Measurements from ENCODE around the gene SLC26A5. TPM values are rescaled to one million over a fixed set of nuclear protein-coding genes. Genes with fewer than 3 reads are reported as not detected.

Gene SLC26A5
- total and polyA plus RNA-seq, 2 experiments from 2014 or later = 0.12 to 0.15 TPM

DNA sequence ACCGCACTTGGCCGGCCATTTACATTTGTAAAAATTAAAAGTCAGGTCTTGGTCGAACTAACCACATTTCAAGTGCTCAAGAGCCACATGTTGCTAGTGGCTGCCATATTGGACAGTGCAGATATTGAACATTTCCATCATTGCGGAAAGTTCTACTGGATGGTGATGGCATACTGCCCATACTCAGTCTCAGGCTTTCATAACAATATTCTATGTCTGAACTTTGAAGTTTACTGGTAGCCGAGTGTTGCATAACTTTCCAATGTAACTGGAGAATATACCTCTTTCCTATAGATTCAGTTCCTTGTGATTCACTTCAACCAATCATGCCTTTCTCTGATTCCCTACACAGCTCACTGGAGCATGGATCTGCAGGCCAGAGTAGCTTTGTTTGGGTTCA, 54.9 kb downstream of the SLC26A5 start:
- TF ChIP-seq, protein P1, sequence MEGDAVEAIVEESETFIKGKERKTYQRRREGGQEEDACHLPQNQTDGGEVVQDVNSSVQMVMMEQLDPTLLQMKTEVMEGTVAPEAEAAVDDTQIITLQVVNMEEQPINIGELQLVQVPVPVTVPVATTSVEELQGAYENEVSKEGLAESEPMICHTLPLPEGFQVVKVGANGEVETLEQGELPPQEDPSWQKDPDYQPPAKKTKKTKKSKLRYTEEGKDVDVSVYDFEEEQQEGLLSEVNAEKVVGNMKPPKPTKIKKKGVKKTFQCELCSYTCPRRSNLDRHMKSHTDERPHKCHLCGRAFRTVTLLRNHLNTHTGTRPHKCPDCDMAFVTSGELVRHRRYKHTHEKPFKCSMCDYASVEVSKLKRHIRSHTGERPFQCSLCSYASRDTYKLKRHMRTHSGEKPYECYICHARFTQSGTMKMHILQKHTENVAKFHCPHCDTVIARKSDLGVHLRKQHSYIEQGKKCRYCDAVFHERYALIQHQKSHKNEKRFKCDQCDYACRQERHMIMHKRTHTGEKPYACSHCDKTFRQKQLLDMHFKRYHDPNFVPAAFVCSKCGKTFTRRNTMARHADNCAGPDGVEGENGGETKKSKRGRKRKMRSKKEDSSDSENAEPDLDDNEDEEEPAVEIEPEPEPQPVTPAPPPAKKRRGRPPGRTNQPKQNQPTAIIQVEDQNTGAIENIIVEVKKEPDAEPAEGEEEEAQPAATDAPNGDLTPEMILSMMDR (IDR thresholded peaks at IDR 0.05; ENCODE audit: low read depth, low read length) = no peak
- no peaks in the 10 kb centered on the region for H3K27me3 ChIP-seq
- H3K4me3 ChIP-seq = no peak overlapping the region
- H3K9me3 ChIP-seq (ENCODE audit: low read depth) = no peaks in the 10 kb centered on the region
- no peaks in the 10 kb centered on the region for H3K36me3 ChIP-seq
- no peaks in the 10 kb centered on the region for H3K4me1 ChIP-seq (ENCODE audit: low read depth)
- DNase-seq (ENCODE audit: low read depth in 1 of 2, low spot score in 1 of 2) = no peak
- H3K27ac ChIP-seq = no peak overlapping the region

DNA sequence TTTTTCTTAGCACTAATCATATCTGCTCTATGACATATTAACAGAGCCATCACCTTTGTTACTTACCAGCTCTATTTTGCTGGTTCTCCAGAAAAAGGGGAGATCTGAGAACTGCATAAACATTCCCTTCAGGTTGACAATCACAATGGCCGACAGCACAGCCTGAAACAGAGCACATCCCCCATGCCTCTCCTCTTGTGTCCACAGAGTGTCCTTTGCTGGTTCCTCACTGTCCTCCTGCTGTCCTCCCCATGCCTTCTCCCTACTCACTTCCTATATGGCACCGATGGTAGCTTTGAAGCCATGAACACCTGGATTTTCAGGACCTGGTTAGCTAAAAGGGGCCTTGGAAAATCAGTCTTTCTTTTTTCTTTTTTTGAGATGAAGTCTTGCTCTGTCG, 56.7 kb downstream of the SLC26A5 start:
- Histone ChIP-seq H3K27me3 (no peaks in the 10 kb centered on the region), H3K36me3 (no peaks in the 10 kb centered on the region), H3K9me3 (ENCODE audit: low read depth) (no peaks in the 10 kb centered on the region), H3K4me1 (ENCODE audit: low read depth) (no peaks in the 10 kb centered on the region), H3K27ac (no peak overlapping the region), H3K4me3 (no peak overlapping the region)
- DNase-seq (ENCODE audit: low read depth in 1 of 2, low spot score in 1 of 2) = no peak
- TF ChIP-seq, protein P1 (IDR thresholded peaks at IDR 0.05; ENCODE audit: low read depth, low read length) = no peak

DNA sequence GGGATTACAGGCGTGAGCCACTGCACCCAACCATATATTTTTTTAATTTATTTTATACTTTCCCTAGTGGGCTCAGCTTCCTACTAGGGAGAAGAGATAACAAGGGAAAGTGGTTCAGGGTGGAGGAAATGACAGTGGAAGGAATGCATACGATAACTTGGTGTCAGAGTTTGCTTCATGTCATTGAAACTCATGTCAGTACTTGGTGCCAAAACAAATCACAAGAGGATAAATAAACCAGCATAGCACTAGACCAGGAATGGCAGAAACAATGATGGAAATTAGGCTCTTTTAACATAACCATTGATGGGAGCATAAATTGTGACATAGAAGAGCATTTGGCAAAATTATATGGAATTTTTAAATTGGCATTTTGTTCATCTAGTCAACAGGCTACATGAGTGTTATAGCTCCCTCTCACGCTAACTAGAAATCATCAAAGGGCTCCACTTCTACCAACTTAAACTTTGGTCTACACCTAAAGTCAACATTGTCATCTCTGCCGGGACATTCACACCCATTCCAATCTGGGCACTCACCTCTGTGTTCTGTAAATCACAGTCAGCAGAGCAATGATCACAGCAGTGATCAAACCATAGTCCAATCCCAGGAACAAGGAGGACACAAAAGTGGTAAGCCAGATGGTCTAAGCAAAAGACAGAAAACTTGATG, 57.4 kb downstream of the SLC26A5 start:
- H3K4me3 ChIP-seq = no peak overlapping the region
- no peak for DNase-seq (ENCODE audit: low read depth in 1 of 2, low spot score in 1 of 2)
- H3K4me1 ChIP-seq (ENCODE audit: low read depth) = no peaks in the 10 kb centered on the region
- no peaks in the 10 kb centered on the region for H3K9me3 ChIP-seq (ENCODE audit: low read depth)
- no peaks in the 10 kb centered on the region for H3K36me3 ChIP-seq
- H3K27me3 ChIP-seq = no peaks in the 10 kb centered on the region
- no peak overlapping the region for H3K27ac ChIP-seq
- TF ChIP-seq, protein P1 (IDR thresholded peaks at IDR 0.05; ENCODE audit: low read depth, low read length) = no peak

GRCh38 chr7:103387242-103387641, 58.8 kb downstream of the SLC26A5 start:
- no peaks in the 10 kb centered on the region for H3K9me3 ChIP-seq (ENCODE audit: low read depth)
- H3K27me3 ChIP-seq = no peaks in the 10 kb centered on the region
- no peak overlapping the region for H3K4me3 ChIP-seq
- H3K4me1 ChIP-seq (ENCODE audit: low read depth) = no peaks in the 10 kb centered on the region
- no peaks in the 10 kb centered on the region for H3K36me3 ChIP-seq
- TF ChIP-seq, protein P1 (IDR thresholded peaks at IDR 0.05; ENCODE audit: low read depth, low read length) = no peak
- no peak overlapping the region for H3K27ac ChIP-seq
- peak in 1 of 2 donors; percentile 9 for DNase-seq (ENCODE audit: low read depth in 1 of 2, low spot score in 1 of 2)

DNA sequence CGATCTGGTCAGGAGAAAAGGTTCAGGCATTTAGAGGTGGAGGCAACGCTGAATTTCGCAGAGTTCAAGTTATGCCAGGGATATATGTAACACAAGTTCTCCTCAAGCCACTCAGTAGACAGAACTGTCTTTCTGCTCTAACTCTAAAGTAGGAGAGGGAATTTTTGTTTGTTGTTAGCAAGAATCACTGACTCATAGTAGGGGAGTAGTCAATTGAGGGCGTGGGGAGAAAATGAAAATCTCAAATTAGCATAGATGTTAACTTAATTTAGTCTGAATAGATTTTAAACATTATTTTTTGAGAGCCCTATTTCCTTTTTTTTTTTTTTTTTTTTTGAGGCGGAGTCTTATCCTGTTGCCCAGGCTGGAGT, 64.0 kb downstream of the SLC26A5 start:
- no peaks in the 10 kb centered on the region for H3K4me1 ChIP-seq (ENCODE audit: low read depth)
- H3K27ac ChIP-seq = no peak overlapping the region
- DNase-seq (ENCODE audit: low read depth in 1 of 2, low spot score in 1 of 2) = no peak
- H3K9me3 ChIP-seq (ENCODE audit: low read depth) = no peaks in the 10 kb centered on the region
- no peaks in the 10 kb centered on the region for H3K36me3 ChIP-seq
- TF ChIP-seq, protein P1 (IDR thresholded peaks at IDR 0.05; ENCODE audit: low read depth, low read length) = no peak
- H3K27me3 ChIP-seq = peaks cover 6% of the 10 kb centered on the region
- no peak overlapping the region for H3K4me3 ChIP-seq

Data from cardiac muscle cell (in vitro differentiated cells and primary cell).